Common myeloid progenitor, CD34-positive (primary cell): ENCODE results near the gene KCNH2.

Experiments
- CTCF ChIA-PET: fragments of 350-600 bp; sonication (Branson Sonifier 250); formaldehyde crosslinking; loops from one replicate; lab custom pipeline; 2021; ENCODE audit warnings: antibody characterized with exemption; lab: Charles Lee
- POLR2A ChIA-PET: fragments of 350-600 bp; sonication (Branson Sonifier 250); formaldehyde crosslinking; loops from one replicate; lab custom pipeline; 2021; ENCODE audit warnings: antibody characterized with exemption; lab: Charles Lee
- DNase-seq, 3 donors: peaks; one replicate each; pipeline versions ENCODE4 v3.0.0 to v3.0.0-alpha.2; 2013
- H3K27ac ChIP-seq, 2 experiments: 1 replicate in 1 of 2; 2 replicates in 1 of 2; pipeline ENCODE4 v1.7.0; 2013; ENCODE audit warnings: inconsistent platforms in 2 of 2, low read length in 2 of 2, mild to moderate bottlenecking in 2 of 2, low read depth in 1 of 2, moderate library complexity in 1 of 2; ENCODE audit not compliant: severe bottlenecking in 2 of 2, insufficient read depth in 1 of 2, poor library complexity in 1 of 2
- H3K27me3 ChIP-seq, 5 experiments: replicated peaks in 2 of 5; 1 replicate in 3 of 5; 2 replicates in 2 of 5; pipeline versions ENCODE4 v1.6.1 to v1.7.0; 2013; ENCODE audit warnings: low read length in 4 of 5, mild to moderate bottlenecking in 2 of 5, moderate library complexity in 2 of 5, inconsistent platforms in 1 of 5; ENCODE audit not compliant: insufficient read depth in 5 of 5, control insufficient read depth in 4 of 5
- H3K36me3 ChIP-seq, 4 experiments: 1 replicate in 2 of 4; 2 replicates in 2 of 4; pipeline versions ENCODE4 v1.6.1 to v1.7.0; 2013; ENCODE audit warnings: low read length in 3 of 4, control low read depth in 1 of 4, mild to moderate bottlenecking in 1 of 4; ENCODE audit not compliant: control insufficient read depth in 4 of 4, insufficient read depth in 4 of 4
- H3K4me1 ChIP-seq, 4 experiments: 1 replicate in 3 of 4; 2 replicates in 1 of 4; pipeline versions ENCODE4 v1.6.1 to v1.7.1; 2013; ENCODE audit warnings: low read length in 3 of 4, mild to moderate bottlenecking in 3 of 4, control low read depth in 1 of 4, inconsistent platforms in 1 of 4, moderate library complexity in 1 of 4; ENCODE audit not compliant: control insufficient read depth in 4 of 4, insufficient read depth in 4 of 4; ENCODE audit errors: control extremely low read depth in 1 of 4
- H3K4me3 ChIP-seq, 7 experiments: 1 replicate in 4 of 7; 2 replicates in 3 of 7; pipeline versions ENCODE4 v1.5.1 to v1.7.0; 2013; ENCODE audit warnings: mild to moderate bottlenecking in 7 of 7, low read length in 6 of 7, moderate library complexity in 6 of 7, inconsistent platforms in 2 of 7, low read depth in 2 of 7, control low read depth in 1 of 7; ENCODE audit not compliant: insufficient read depth in 4 of 7, control insufficient read depth in 1 of 7; ENCODE audit errors: extremely low read depth in 1 of 7
- H3K9me3 ChIP-seq, 5 experiments: 1 replicate in 4 of 5; 2 replicates in 1 of 5; pipeline versions ENCODE4 v1.6.1 to v1.7.1; 2013; ENCODE audit warnings: low read length in 4 of 5, mild to moderate bottlenecking in 2 of 5, inconsistent platforms in 1 of 5, low read depth in 1 of 5, moderate library complexity in 1 of 5; ENCODE audit not compliant: control insufficient read depth in 4 of 5, insufficient read depth in 2 of 5; ENCODE audit errors: control extremely low read depth in 1 of 5
- WGBS: methylation state at CpG from one replicate; pipeline ENCODE4 v1.1.5; 2013; ENCODE audit not compliant: insufficient coverage; 5-methylcytosine and 5-hydroxymethylcytosine counted together

The KCNH2 gene

DNA sequence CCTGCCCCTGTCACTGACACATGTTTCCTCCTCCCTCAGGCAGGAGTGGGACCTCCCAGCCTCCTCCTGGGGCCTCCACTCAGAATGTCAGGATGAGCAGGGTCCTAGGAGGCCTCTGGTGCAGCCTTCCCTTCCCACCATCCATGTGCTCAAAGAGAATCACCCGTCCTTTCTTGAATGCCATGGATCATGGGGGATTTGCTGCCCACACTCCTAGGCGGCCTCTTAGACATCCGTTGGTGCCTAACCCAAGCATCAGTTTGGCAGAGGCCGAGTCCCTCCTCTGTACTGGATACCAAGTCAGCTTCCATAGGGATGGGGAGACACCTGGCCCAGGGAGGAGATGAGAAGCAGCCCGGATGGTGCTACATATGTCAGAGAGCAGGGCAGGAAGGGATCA is 19.7 kb upstream of the KCNH2 start:
- H3K27me3 ChIP-seq, result peaks cover 0 to 24% (median 3%) of the 10 kb centered on the region in 5 experiments
- no peak overlapping the region for H3K4me3 ChIP-seq
- H3K4me1 ChIP-seq, result peaks cover 4 to 38% (median 33%) of the 10 kb centered on the region in 4 experiments
- no peaks in the 10 kb centered on the region for H3K9me3 ChIP-seq
- no peak overlapping the region for H3K27ac ChIP-seq
- POLR2A ChIA-PET, result no interaction called here
- H3K36me3 ChIP-seq, result no peaks in the 10 kb centered on the region
- no peak for DNase-seq
- CTCF ChIA-PET, result interaction anchor here (1.0 to 3.1 kb wide), 5 partner anchors 9 to 23 kb away, joined by 3 to 36 read pairs (median 4); no protein-coding TSS in a partner anchor
- WGBS, result 98% methylated on average over 5 of the region's 5 CpGs

DNA sequence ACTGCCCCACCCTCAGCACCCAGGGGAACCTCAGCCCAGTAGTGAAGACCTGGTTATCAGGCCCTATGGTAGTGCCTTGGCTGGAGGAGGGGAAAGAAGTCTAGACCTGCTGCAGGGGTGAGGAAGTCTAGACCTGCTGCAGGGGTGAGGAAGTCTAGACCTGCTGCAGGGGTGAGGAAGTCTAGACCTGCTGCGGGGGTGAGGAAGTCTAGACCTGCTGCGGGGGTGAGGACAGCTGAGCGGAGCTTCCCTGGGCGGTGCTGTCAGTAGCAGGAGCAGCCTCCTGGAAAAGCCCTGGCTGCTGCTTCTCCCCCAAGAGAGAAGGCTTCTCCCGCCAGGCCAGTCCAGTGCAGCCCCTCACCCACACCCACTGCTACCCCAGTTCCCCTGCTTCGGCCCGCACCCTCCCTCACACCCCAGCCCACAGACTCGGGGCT is 19.0 kb upstream of the KCNH2 start:
- Histone ChIP-seq H3K36me3 (no peaks in the 10 kb centered on the region), H3K4me3 (peak overlapping the region in 1 of 7 experiments; percentile 33), H3K9me3 (no peaks in the 10 kb centered on the region), H3K27ac (no peak overlapping the region), H3K27me3 (peaks cover 0 to 24% (median 3%) of the 10 kb centered on the region in 5 experiments), H3K4me1 (peaks cover 4 to 40% (median 34%) of the 10 kb centered on the region in 4 experiments)
- CTCF ChIA-PET, result interaction anchor here (1.0 to 3.1 kb wide), 5 partner anchors 11 to 22 kb away, joined by 3 to 36 read pairs (median 4); no protein-coding TSS in a partner anchor
- POLR2A ChIA-PET, result interaction anchor here (0.7 kb wide), 1 partner anchor 8 kb away, joined by 3 read pairs; no protein-coding TSS in a partner anchor
- WGBS, result 30% methylated on average over 4 of the region's 8 CpGs
- DNase-seq, result peak in 2 of 3 donors; percentile 44 to 57

DNA sequence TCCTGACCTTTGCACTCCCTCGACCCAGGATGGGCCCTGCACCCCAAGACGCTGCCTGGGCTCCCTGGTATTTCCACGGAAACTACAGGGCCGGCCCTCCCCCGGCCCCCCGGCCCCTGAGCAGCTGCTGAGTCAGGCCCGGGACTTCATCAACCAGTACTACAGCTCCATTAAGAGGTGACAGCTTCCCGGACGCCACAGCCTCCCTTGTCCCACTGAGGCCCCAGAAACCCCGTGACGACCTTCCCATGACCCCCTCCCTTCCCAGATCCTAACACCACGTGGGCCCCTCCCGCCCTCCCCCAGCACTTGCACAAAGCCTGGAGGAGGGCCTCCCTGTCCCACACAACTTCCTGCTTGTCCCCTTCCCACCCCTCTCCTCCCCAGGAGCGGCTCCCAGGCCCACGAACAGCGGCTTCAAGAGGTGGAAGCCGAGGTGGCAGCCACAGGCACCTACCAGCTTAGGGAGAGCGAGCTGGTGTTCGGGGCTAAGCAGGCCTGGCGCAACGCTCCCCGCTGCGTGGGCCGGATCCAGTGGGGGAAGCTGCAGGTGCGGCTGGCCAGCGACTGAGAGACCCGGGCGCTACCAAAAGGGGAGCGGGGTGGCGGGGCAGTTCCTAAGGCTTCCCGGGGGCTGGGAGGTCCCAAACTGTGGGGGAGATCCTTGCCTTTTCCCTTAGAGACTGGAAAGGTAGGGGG is 18.4 kb upstream of the KCNH2 start:
- Histone ChIP-seq H3K9me3 (peaks cover 0 to under 1% (median 0%) of the 10 kb centered on the region in 5 experiments), H3K4me3 (peak overlapping the region in 1 of 7 experiments; percentile 33), H3K27me3 (peaks cover 0 to 24% (median 3%) of the 10 kb centered on the region in 5 experiments), H3K27ac (no peak overlapping the region), H3K36me3 (no peaks in the 10 kb centered on the region), H3K4me1 (peaks cover 4 to 40% (median 34%) of the 10 kb centered on the region in 4 experiments)
- CTCF ChIA-PET, result interaction anchor here (1.0 to 3.1 kb wide), 4 partner anchors 11 to 21 kb away, joined by 3 to 36 read pairs (median 10); no protein-coding TSS in a partner anchor
- DNase-seq, result peak in 2 of 3 donors; percentile 47
- WGBS, result 2% methylated on average over 23 of the region's 31 CpGs
- POLR2A ChIA-PET, result interaction anchor here (0.7 kb wide), 1 partner anchor 9 kb away, joined by 3 read pairs; no protein-coding TSS in a partner anchor

DNA sequence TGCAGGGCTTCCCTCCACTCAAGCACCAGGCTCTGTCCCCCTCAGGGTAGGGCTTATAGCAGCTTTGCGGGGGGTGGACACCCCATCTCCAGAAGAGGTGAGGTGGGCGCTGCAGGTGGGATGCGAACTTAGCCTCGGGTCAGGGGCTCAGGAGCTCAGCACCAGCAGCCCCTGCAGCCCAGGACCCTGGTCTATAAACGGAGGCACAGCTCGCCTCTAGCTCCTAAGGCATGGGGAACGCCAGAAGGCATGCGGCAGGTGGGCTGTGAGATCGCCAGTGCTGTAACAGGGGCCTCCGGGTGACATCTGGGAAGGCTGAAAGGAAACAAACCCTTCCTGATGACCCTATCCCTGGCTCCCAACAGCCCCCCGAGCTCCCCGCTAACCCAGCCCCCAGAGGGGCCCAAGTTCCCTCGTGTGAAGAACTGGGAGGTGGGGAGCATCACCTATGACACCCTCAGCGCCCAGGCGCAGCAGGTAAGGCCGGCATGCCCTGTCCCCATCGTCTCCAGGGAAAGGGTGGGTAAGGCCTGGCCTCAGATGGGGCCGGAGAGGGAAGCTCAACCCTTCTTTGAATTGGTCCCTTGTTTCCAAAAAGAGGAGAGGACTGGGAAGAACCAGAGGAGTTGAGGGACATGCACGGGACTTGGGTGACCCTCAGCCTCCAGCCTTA is 16.9 kb upstream of the KCNH2 start:
- ChIA-PET POLR2A (interaction anchor here (0.7 to 1.0 kb wide), 2 partner anchors 15 to 117 kb away, joined by 3 to 4 read pairs; no protein-coding TSS in a partner anchor), CTCF (interaction anchor here (0.8 to 7.4 kb wide), 14 partner anchors 8 to 115 kb away, joined by 3 to 101 read pairs (median 4); no protein-coding TSS in a partner anchor)
- no peak overlapping the region for H3K4me3 ChIP-seq
- peaks cover 4 to 39% (median 32%) of the 10 kb centered on the region in 4 experiments for H3K4me1 ChIP-seq
- H3K27ac ChIP-seq, result no peak overlapping the region
- H3K9me3 ChIP-seq, result peaks cover 0 to 14% (median 11%) of the 10 kb centered on the region in 5 experiments
- WGBS, result 9% methylated on average over 12 of the region's 19 CpGs
- H3K36me3 ChIP-seq, result no peaks in the 10 kb centered on the region
- DNase-seq, result no peak
- peaks cover 0 to 34% (median 4%) of the 10 kb centered on the region in 5 experiments for H3K27me3 ChIP-seq

DNA sequence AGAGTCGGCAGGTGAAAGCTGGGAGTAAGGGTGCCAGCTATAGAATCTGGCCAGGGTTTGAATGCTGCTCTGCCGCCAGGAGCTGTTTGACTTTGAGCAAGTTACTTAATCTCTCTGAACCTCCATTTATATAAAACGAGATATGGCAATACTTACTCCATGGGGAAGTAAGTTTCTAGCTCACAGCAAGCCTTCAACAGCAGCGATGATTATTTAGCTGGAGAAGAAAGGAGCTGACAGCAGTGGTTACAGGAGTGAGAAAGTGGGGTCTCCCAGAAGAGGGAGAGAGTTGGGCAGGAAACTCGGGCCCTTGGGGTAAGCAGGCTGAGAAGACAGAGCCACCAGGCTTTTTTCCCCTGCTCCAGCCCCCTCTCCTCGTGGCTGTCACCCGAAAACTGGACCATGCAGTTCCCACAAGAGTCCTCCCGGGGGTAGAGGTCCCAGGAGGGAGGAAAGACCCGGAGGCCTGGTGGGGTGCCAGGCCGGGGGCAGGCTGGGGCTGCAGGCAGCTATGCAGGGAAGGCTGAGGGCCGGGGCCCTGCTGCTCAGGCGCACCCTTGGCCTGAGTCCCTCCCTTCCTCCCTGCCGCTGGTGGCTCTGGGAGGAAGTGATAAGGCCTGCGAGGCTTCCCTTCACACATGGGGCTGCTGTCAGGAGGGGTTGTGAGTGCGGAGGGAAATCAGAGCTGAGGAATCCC is 16.2 kb upstream of the KCNH2 start:
- H3K9me3 ChIP-seq, result peaks cover 0 to 17% (median 14%) of the 10 kb centered on the region in 5 experiments
- peaks cover 4 to 39% (median 33%) of the 10 kb centered on the region in 4 experiments for H3K4me1 ChIP-seq
- peak overlapping the region in 3 of 7 experiments; percentile 19 to 33 (median 31) for H3K4me3 ChIP-seq
- no peaks in the 10 kb centered on the region for H3K36me3 ChIP-seq
- peaks cover 0 to 34% (median 4%) of the 10 kb centered on the region in 5 experiments for H3K27me3 ChIP-seq
- peak; percentile 91 to 96 (median 93) for DNase-seq
- 0% methylated on average over 7 of the region's 15 CpGs for WGBS
- peak overlapping the region in 1 of 2 experiments; percentile 67 for H3K27ac ChIP-seq
- POLR2A ChIA-PET, result interaction anchor here (0.7 to 1.0 kb wide), 2 partner anchors 16 to 116 kb away, joined by 3 to 4 read pairs; no protein-coding TSS in a partner anchor
- CTCF ChIA-PET, result interaction anchor here (0.7 to 7.4 kb wide), 16 partner anchors 8 to 222 kb away, joined by 3 to 101 read pairs (median 4); no protein-coding TSS in a partner anchor

DNA sequence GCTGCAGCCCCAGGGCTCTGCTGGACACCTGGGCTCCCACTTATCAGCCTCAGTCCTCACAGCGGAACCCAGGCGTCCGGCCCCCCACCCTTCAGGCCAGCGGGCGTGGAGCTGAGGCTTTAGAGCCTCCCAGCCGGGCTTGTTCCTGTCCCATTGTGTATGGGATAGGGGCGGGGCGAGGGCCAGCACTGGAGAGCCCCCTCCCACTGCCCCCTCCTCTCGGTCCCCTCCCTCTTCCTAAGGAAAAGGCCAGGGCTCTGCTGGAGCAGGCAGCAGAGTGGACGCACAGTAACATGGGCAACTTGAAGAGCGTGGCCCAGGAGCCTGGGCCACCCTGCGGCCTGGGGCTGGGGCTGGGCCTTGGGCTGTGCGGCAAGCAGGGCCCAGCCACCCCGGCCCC is 15.4 kb upstream of the KCNH2 start:
- H3K36me3 ChIP-seq, result no peaks in the 10 kb centered on the region
- H3K27me3 ChIP-seq, result peaks cover 0 to 27% (median 4%) of the 10 kb centered on the region in 5 experiments
- peaks cover 0 to 17% (median 14%) of the 10 kb centered on the region in 5 experiments for H3K9me3 ChIP-seq
- no peak overlapping the region for H3K27ac ChIP-seq
- CTCF ChIA-PET, result interaction anchor here (0.7 to 7.4 kb wide), 10 partner anchors 8 to 221 kb away, joined by 3 to 101 read pairs (median 5); no protein-coding TSS in a partner anchor
- POLR2A ChIA-PET, result no interaction called here
- peaks cover 4 to 45% (median 40%) of the 10 kb centered on the region in 4 experiments for H3K4me1 ChIP-seq
- no peak overlapping the region for H3K4me3 ChIP-seq
- WGBS, result 94% methylated on average over 12 of the region's 14 CpGs
- DNase-seq, result no peak
